ENCODE data around the gene PLPPR1.
"Not testable (repeated sequence)": the region's sequence is repeated elsewhere in the genome, so short reads cannot be mapped to it uniquely, and the experiment has no call there.

The PLPPR1 gene

DNA sequence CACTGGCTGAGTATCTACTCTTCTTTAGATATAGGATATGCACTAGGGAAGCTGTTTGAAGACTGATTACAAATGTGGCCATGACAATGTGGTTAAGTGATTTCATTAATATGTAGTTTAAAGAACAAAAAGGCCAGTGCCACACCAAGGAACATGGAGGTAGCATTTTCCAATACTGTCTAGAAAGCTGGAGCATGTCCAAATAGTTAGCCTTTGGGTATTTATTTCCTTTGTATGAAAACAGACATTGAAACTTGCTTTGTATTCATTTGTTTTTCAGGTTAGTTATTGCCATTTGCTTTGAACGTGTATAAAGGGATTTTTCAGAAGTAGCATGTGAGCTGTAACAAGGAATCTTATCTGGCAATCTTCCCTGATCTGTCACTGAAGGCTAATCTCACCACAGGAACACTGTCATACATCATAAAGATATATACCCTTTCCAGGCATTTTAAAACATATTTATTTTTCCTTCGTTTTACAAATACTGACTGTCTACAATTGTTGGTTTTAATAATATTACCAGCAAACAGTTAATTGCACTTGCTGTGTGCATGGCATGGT is 93.4 kb downstream of the PLPPR1 start:
- DNase-seq (ENCODE audit: low read depth in 2 of 2): no peak

DNA sequence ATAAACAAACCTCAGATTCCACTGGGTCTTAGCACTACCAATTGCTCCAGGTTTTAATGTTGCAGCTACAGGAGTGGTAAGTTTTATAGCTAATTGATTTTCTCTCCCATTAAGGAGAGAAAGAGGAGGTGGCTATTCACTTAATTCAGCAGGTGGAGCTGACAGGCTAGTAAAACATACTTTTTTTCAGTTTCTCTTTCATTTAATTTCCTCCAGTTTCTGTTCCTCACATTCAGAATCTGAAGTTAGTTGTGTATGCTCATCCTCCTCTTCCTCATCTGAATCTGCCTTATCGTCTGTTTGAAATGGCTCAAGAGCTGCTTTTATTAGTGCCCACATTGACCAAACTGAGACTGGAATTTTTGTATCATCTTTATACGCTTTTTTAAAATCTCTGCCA is 98.0 kb downstream of the PLPPR1 start:
- DNase-seq (ENCODE audit: low read depth in 2 of 2): no peak

- DNase-seq (ENCODE audit: low read depth in 2 of 2): not testable (repeated sequence)
These were observed 98.8 kb downstream of the PLPPR1 start for GRCh38 chr9:101127369-101127768.

DNA sequence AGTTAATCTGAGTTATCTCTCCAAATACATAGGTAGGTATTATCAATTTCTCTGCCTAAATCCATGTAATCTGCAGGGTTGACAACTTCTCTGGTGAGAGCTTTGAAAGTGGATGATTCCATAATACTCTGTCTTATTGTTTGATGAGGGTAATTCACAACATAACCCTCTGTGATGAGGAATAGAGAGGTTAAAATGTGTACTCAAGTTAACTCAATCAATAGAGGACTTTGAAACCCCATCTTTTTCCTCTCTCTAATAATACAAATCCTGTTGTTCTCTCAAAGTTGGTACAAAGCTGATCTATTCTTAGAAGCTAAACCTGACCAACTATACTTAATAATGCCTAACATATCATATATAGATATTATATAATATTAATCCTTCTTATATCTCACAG is 100.1 kb downstream of the PLPPR1 start:
- no peak for DNase-seq (ENCODE audit: low read depth in 2 of 2)

DNA sequence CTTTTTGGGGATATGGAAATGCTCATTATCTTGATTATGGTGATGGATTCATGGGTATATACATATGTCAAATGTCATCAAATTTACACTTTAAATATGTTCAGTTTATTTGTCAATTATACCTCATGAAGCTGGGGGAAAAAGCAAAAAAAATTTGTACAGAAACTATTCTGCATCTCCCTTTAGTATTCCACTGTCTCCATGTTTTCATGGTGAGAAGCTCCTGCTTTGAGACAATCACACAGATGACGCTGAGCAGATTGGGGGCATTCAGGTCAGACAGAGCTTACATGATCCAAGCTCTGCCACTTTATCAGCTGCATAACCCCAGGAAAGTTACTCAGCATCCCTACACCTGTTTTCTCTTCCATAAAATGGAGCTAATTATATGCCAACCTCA is 101.5 kb downstream of the PLPPR1 start:
- no peak for DNase-seq (ENCODE audit: low read depth in 2 of 2)

GRCh38 chr9:101131326-101131725 is 102.8 kb downstream of the PLPPR1 start:
- no peak for DNase-seq (ENCODE audit: low read depth in 2 of 2)

DNA sequence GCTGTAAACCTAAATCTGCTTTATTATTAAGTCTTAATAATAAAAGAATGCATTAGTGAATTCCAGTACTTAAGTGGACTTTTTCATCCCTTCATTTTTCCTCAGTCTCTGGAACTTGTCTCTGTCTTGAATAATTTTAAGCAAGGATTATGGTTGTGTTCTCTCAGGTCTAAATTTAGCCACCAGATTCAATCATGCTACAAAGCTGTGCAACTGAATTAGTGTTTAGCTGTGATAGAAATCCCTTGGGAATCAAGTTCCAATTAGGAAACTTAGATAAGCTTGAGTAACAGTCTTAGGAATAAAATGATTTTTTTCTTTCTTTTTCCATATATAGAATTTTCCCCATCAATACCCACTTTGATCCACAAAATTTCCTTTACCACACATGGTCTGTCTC is 104.3 kb downstream of the PLPPR1 start:
- DNase-seq (ENCODE audit: low read depth in 2 of 2): no peak

- no peak for DNase-seq (ENCODE audit: low read depth in 2 of 2)
These were observed 110.0 kb downstream of the PLPPR1 start for GRCh38 chr9:101138509-101138908.

GRCh38 chr9:101139082-101139481 is 110.6 kb downstream of the PLPPR1 start:
- DNase-seq (ENCODE audit: low read depth in 2 of 2): no peak

DNA sequence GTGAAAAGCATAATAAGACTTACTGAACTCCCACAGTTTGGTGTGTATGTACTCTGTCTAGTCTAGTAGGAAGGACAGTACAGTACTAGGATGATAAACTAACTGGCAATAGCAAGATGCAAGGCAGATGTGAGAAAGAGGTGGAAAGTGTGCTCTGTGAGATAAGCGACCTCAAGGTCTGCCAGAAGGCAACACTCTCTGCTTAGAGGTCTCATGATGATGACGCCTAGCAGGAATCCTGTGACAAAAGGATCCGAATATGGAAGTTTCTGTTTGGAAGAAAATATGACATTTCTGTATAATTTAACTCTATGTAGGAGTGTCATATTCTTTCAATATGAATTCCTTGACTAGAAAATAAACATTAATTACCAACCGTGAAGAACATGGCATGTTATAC is 112.2 kb downstream of the PLPPR1 start:
- DNase-seq (ENCODE audit: low read depth in 2 of 2): no peak

DNA sequence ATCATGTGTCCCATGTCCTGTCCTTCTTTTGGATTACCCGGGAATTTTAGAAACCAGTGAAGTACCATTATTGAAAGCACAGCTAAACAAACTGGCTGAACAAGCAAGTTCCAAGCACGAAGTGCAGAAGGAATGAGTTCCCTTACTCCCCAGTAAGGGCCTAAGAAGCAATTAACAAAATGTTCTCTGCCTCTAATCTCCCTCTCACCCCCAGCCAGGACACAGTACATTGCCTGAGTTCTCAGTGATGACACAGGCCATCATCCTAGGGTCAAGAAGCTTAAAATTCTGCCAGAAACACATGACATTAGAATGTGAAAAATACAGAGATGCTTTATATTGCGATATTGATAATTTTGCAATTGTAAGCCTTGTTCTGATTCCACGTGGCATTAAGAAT is 118.0 kb downstream of the PLPPR1 start:
- DNase-seq (ENCODE audit: low read depth in 2 of 2): no peak

GRCh38 chr9:101148344-101148743 is 119.8 kb downstream of the PLPPR1 start:
- DNase-seq (ENCODE audit: low read depth in 2 of 2): no peak

- DNase-seq (ENCODE audit: low read depth in 2 of 2): no peak
These were observed 129.8 kb downstream of the PLPPR1 start for GRCh38 chr9:101158361-101158760.

DNA sequence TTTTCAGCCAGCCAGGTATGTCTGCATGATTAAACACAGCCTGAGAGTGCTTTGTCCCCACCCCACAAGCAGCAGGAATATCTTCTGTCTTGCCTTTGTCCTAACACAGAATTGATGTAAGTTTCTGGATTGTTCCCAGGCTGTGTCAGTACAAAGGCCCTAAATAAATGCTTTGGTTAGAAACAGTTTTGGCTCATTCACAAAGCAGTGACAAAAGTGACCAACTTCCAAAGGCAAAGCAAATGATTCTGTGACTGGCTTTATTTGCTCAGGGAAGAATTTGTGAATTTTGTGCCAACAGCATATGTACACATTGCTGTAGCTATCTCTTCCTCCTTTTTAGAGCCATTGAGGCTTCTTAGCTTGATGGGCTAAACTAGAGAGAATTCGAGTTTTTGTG is 133.7 kb downstream of the PLPPR1 start:
- no peak for DNase-seq (ENCODE audit: low read depth in 2 of 2)

DNA sequence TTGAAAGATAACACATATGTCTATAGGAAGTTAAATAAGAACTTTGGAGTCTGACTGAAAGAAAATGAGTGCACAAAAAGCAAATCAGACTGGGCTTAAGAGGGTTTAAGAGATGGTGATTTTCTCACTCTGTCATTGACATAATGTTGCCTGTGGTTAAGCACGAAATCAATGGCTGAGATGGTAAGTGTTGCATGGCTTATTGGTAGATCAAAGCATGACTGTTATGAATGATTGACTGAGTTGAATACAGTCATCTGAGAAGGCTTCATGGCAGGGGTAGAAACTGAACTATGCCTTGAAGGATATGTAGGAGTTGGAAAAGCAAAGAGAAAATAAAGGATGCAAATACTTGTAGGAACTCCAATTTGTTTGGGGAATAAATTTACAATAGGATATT is 136.6 kb downstream of the PLPPR1 start:
- no peak for DNase-seq (ENCODE audit: low read depth in 2 of 2)

GRCh38 chr9:101167490-101168134 is 139.1 kb downstream of the PLPPR1 start:
- no peak for DNase-seq (ENCODE audit: low read depth in 2 of 2)

- DNase-seq (ENCODE audit: low read depth in 2 of 2): no peak
These were observed 144.1 kb downstream of the PLPPR1 start for GRCh38 chr9:101172616-101173015.

DNA sequence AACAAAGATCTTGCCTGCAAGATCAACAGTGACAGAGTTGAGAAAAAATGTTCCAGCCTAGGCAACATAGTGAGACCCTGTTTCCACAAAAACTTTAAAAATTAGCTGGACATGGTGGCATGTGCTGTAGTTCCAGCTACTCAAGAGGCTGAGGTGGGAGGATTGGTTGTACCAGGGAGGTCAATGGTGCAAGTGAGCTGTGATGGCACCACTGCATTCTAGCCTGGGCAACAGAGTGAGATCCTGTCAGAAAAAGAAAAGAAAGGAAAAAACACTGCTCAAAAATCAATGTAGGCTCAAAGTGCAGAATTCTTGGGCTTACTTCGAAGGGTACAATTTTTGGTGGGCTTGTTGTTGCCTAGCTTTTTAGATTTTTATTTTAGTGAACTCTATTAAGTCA is 145.4 kb downstream of the PLPPR1 start:
- no peak for DNase-seq (ENCODE audit: low read depth in 2 of 2)

- DNase-seq (ENCODE audit: low read depth in 2 of 2): no peak
These were observed 147.9 kb downstream of the PLPPR1 start for GRCh38 chr9:101176384-101176783.

- no peak for DNase-seq (ENCODE audit: low read depth in 2 of 2)
These were observed 156.3 kb downstream of the PLPPR1 start for GRCh38 chr9:101184813-101185278.

- no peak for DNase-seq (ENCODE audit: low read depth in 2 of 2)
These were observed 163.2 kb downstream of the PLPPR1 start for GRCh38 chr9:101191723-101192122.

GRCh38 chr9:101197026-101197425 is 168.5 kb downstream of the PLPPR1 start:
- DNase-seq (ENCODE audit: low read depth in 2 of 2): no peak

DNA sequence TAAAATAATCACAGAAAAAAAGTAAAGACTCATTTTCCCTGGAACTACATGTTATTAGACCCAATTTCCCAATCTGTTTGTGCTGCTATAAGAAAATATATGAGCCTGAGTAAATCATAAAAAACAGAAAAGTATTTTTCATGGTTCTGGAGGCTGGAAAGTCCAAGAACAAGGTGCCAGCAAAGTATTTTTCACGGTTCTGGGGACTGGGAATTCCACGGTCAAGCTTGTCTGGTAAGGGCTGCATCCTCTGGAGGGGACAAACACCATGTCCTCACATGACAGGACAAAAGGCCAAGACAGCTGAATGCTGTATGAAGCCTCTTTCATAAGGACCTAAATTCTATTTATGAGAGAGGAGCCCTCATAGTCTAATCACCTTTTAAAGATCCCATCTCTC is 172.3 kb downstream of the PLPPR1 start:
- DNase-seq (ENCODE audit: low read depth in 2 of 2): no peak

- DNase-seq (ENCODE audit: low read depth in 2 of 2): no peak
These were observed 173.1 kb downstream of the PLPPR1 start for GRCh38 chr9:101201630-101202029.
